HCT116 (cell line): ENCODE measurements around the gene TMEM234. TPM values are rescaled to one million over a fixed set of nuclear protein-coding genes. Genes with fewer than 3 reads are reported as not detected.
A peak's percentile ranks its signal among the peaks of the same experiment; 100 is the strongest.

Experiments
- ATAC-seq: fragments of 200-7000 bp; cut with Tn5 transposase; 2 replicates; pipeline ENCODE4 v1.9.1; 2020; ENCODE audit warnings: mild to moderate bottlenecking, moderate library complexity
- BruUV-seq: library from RNA; stranded (reverse); fragments of 400-500 nt; replicated peaks from 2 replicates; lab custom pipeline; 2021; lab: Mats Ljungman, UMichigan
- CTCF ChIA-PET: fragments of 300-600 bp; sonication (Branson Sonifier 250); formaldehyde crosslinking; loops from one replicate; lab custom pipeline; 2021; ENCODE audit warnings: antibody characterized with exemption; lab: Charles Lee
- POLR2A ChIA-PET: fragments of 300-600, 350-600 bp; sonication (Branson Sonifier 250); formaldehyde crosslinking; loops from one replicate; lab custom pipeline; 2021; ENCODE audit warnings: antibody characterized with exemption; lab: Charles Lee
- RAD21 ChIA-PET, 2 experiments: fragments of 300-600 bp; sonication (Branson Sonifier 250); formaldehyde crosslinking; loops; one replicate each; lab custom pipeline; 2023; ENCODE audit warnings: low total read pairs in 2 of 2; ENCODE audit not compliant: uncharacterized antibody in 2 of 2, unreplicated experiment in 2 of 2, low non-redundant PET in 1 of 2; lab: Charles Lee
- DNase-seq: peaks from one replicate; pipeline ENCODE4 v3.0.0-alpha.2; 2010; ENCODE audit warnings: low read depth, low spot score
- H2AFZ ChIP-seq: fragments of 200-600 bp; shearing (Covaris generic), sonication (generic); 2 replicates; pipeline ENCODE4 v1.6.1; 2017; ENCODE audit warnings: low read depth, mixed run types, mixed read lengths, antibody characterized with exemption, low read length; ENCODE audit not compliant: poor library complexity, severe bottlenecking
- H3K27ac ChIP-seq: 2 replicates; pipeline ENCODE4 v1.5.1; 2012; ENCODE audit warnings: low read depth, low read length
- H3K27me3 ChIP-seq: fragments of 200-600 bp; sonication (generic); 2 replicates; pipeline ENCODE4 v1.6.1; 2016; ENCODE audit warnings: mixed run types, low read length, mixed read lengths; ENCODE audit not compliant: insufficient read depth
- H3K36me3 ChIP-seq, 2 experiments: fragments of 200-500 bp in 1 of 2; fragments of 200-600 bp in 1 of 2; sonication (Bioruptor generic) in 1 of 2; sonication (generic) in 1 of 2; 2 replicates each; pipeline versions ENCODE4 v1.5.1 to v1.6.1; 2014 to 2016; ENCODE audit warnings: low read length in 2 of 2, inconsistent platforms in 1 of 2, mixed read lengths in 1 of 2, mixed run types in 1 of 2; ENCODE audit not compliant: insufficient read depth in 2 of 2, control insufficient read depth in 1 of 2
- H3K4me1 ChIP-seq, 2 experiments: fragments of 200-600 bp in 1 of 2; sonication (generic) in 1 of 2; 2 replicates each; pipeline versions ENCODE4 v1.5.1 to v1.6.1; 2012 to 2017; ENCODE audit warnings: low read length in 2 of 2, inconsistent platforms in 1 of 2, mild to moderate bottlenecking in 1 of 2, mixed read lengths in 1 of 2, mixed run types in 1 of 2, moderate library complexity in 1 of 2; ENCODE audit not compliant: insufficient read depth in 2 of 2, control insufficient read depth in 1 of 2
- H3K4me2 ChIP-seq: fragments of 200-600 bp; sonication (generic); 2 replicates; pipeline ENCODE4 v1.6.1; 2017; ENCODE audit warnings: mixed run types, low read length, mixed read lengths
- H3K4me3 ChIP-seq, 2 experiments: fragments of 200-600 bp in 1 of 2; sonication (generic) in 1 of 2; replicated peaks in 1 of 2; 2 replicates each; pipeline ENCODE4 v1.5.1; 2011 to 2016; ENCODE audit warnings: low read length in 2 of 2, control low read depth in 1 of 2, low read depth in 1 of 2, mild to moderate bottlenecking in 1 of 2, mixed read lengths in 1 of 2, mixed run types in 1 of 2
- H3K79me2 ChIP-seq: fragments of 200-600 bp; sonication (generic); 2 replicates; pipeline ENCODE4 v1.6.1; 2017; ENCODE audit warnings: mild to moderate bottlenecking, mixed run types, low read length, moderate library complexity, mixed read lengths; ENCODE audit not compliant: insufficient read depth
- H3K9ac ChIP-seq: fragments of 200-600 bp; sonication (generic); 2 replicates; pipeline ENCODE4 v1.6.1; 2016; ENCODE audit warnings: low read length, mixed read lengths
- H3K9me2 ChIP-seq: fragments of 200-600 bp; sonication (generic), shearing (Covaris generic); 2 replicates; pipeline ENCODE4 v1.6.1; 2017; ENCODE audit warnings: mixed run types, mild to moderate bottlenecking, moderate library complexity; ENCODE audit not compliant: insufficient read depth
- H3K9me3 ChIP-seq, 2 experiments: fragments of 200-500 bp in 1 of 2; fragments of 200-600 bp in 1 of 2; sonication (Bioruptor generic) in 1 of 2; sonication (generic) in 1 of 2; 2 replicates each; pipeline ENCODE4 v1.6.1; 2014 to 2017; ENCODE audit warnings: low read length in 2 of 2, mixed read lengths in 2 of 2, inconsistent platforms in 1 of 2, low read depth in 1 of 2, mild to moderate bottlenecking in 1 of 2, mixed run types in 1 of 2, moderate library complexity in 1 of 2; ENCODE audit not compliant: control insufficient read depth in 1 of 2, insufficient read depth in 1 of 2
- H4K20me1 ChIP-seq: fragments of 200-600 bp; sonication (generic), shearing (Covaris generic); 2 replicates; pipeline ENCODE4 v1.6.1; 2017; ENCODE audit warnings: mixed run types, mild to moderate bottlenecking, moderate library complexity; ENCODE audit not compliant: insufficient read depth
- CBX3 ChIP-seq: IDR thresholded peaks from 2 replicates; pipeline ENCODE4 v1.6.1; 2012; ENCODE audit warnings: low read depth
- CEBPB ChIP-seq: IDR thresholded peaks from 2 replicates; pipeline ENCODE4 v1.6.1; 2012; ENCODE audit warnings: low read depth
- EGR1 ChIP-seq: IDR thresholded peaks from 2 replicates; pipeline ENCODE4 v1.6.1; 2012; ENCODE audit warnings: low read depth
- EZH2phosphoT487 ChIP-seq: fragments of 200-600 bp; IDR thresholded peaks from 2 replicates; pipeline ENCODE4 v1.6.1; 2018; ENCODE audit warnings: antibody characterized with exemption, borderline replicate concordance
- FOSL1 ChIP-seq: IDR thresholded peaks from 2 replicates; pipeline ENCODE4 v1.6.1; 2012; ENCODE audit warnings: low read depth
- POLR2AphosphoS5 ChIP-seq: IDR thresholded peaks from 2 replicates; pipeline ENCODE4 v1.6.1; 2011; ENCODE audit warnings: mild to moderate bottlenecking, low read depth, low read length, moderate library complexity
- SP1 ChIP-seq: IDR thresholded peaks from 2 replicates; pipeline ENCODE4 v1.6.1; 2012; ENCODE audit warnings: low read depth
- YY1 ChIP-seq: IDR thresholded peaks from 2 replicates; pipeline ENCODE4 v1.6.1; 2011; ENCODE audit warnings: low read length, low read depth, moderate library complexity, mild to moderate bottlenecking; ENCODE audit not compliant: insufficient replicate concordance; ENCODE audit errors: extremely low read depth
- ZFX ChIP-seq: fragments of 450-650 bp; IDR thresholded peaks from 2 replicates; pipeline ENCODE4 v1.6.1; 2017
- intact Hi-C: fragments of 100-400 bp; cut with micrococcal nuclease; formaldehyde crosslinking; loops from 2 replicates; pipeline ENCODE4 v1.10.0; 2022
- total RNA-seq: library from RNA; stranded (reverse); gene quantifications from one replicate; pipeline ENCODE4 v1.2.1, GENCODE V29; 2021; ENCODE audit not compliant: unreplicated experiment
- TF ChIP-seq, protein P1 (sequence below): IDR thresholded peaks from 2 replicates; pipeline ENCODE4 v1.6.1; 2012
- TF ChIP-seq, protein P2 (sequence below): IDR thresholded peaks from 2 replicates; pipeline ENCODE4 v1.6.1; 2011; ENCODE audit warnings: mild to moderate bottlenecking, low read length, moderate library complexity; ENCODE audit not compliant: insufficient replicate concordance; ENCODE audit errors: extremely low read depth
- TF ChIP-seq, protein P3 (sequence below): IDR thresholded peaks from 2 replicates; pipeline ENCODE4 v1.6.1; 2012; ENCODE audit warnings: low read depth

Gene TMEM234
- total RNA-seq, 1 experiment from 2014 or later = 12.3 TPM

DNA sequence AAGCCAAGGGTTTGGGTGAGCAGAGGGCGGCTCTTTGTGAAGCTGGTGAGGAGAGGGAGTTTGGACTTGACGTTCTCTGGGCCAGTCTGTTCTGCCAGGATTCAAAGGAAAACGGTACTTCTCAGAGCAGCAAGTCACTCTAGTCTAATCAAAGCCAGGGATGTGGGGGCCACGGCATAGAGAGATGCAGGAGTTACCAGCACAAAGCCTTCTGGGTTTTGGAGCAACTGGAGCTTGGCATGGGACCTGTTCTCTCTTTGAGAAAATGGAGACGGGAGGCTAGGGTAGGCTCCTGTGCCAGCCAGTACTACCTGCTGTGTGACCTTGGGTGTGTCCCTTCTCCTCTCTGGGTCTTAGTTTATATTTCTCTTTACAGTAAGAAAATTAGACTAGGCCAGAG is 40.6 kb downstream of the TMEM234 start:
- Histone ChIP-seq H3K79me2 (peaks cover 61% of the 10 kb centered on the region), H3K4me1 (peaks cover 15 to 32% of the 10 kb centered on the region in 2 experiments), H3K9me3 (no peaks in the 10 kb centered on the region), H3K27ac (peak overlapping the region; percentile 69), H2AFZ (no peak overlapping the region)
- TF ChIP-seq CBX3 = no peak
- no peak for TF ChIP-seq SP1
- TF ChIP-seq CEBPB = no peak
- TF ChIP-seq, all 23 proteins: peak for 0
- intact Hi-C loops = no loop called here
- Histone ChIP-seq H3K9me2 (no peaks in the 10 kb centered on the region), H3K27me3 (no peaks in the 10 kb centered on the region), H3K4me2 (peak overlapping the region; percentile 95), H3K9ac (peak overlapping the region; percentile 15; the same call in 1 of the 2 replicates), H3K4me3 (no peak overlapping the region), H4K20me1 (peaks cover 14% of the 10 kb centered on the region; the same call in 1 of the 2 replicates), H3K36me3 (peaks cover 31 to 45% of the 10 kb centered on the region in 2 experiments)
- BruUV-seq = no TSS peak
- no peak for ATAC-seq
- CTCF ChIA-PET = no interaction called here
- POLR2A ChIA-PET = no interaction called here
- RAD21 ChIA-PET = no interaction called here
- DNase-seq = no peak

DNA sequence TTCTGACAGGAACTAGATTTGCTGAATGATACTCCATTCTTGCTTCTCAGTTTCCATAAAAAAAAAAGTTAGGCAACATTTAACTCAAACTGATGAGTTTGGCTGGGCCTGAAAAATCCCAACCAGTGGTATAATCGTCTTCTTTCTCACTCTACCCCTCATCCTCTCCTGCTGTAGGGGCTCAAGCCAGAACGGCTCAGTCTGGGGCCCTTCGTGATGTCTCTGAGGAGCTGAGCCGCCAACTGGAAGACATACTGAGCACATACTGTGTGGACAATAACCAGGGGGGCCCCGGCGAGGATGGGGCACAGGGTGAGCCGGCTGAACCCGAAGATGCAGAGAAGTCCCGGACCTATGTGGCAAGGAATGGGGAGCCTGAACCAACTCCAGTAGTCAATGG is 41.1 kb downstream of the TMEM234 start:
- POLR2A ChIA-PET = no interaction called here
- peak overlapping the region; percentile 69 for H3K27ac ChIP-seq
- no peak overlapping the region for H2AFZ ChIP-seq
- DNase-seq (no peak), ATAC-seq (no peak)
- no peaks in the 10 kb centered on the region for H3K9me3 ChIP-seq
- intact Hi-C loops = no loop called here
- H3K9me2 ChIP-seq = no peaks in the 10 kb centered on the region
- peak overlapping the region; percentile 95 for H3K9ac ChIP-seq
- H3K27me3 ChIP-seq = no peaks in the 10 kb centered on the region
- H3K4me2 ChIP-seq = peak overlapping the region; percentile 95
- H3K79me2 ChIP-seq = peaks cover 56% of the 10 kb centered on the region
- RAD21 ChIA-PET = no interaction called here
- peak overlapping the region; percentile 85 to 86 for H3K4me3 ChIP-seq
- peaks cover 26 to 40% of the 10 kb centered on the region in 2 experiments for H3K36me3 ChIP-seq
- TF ChIP-seq, protein P1, sequence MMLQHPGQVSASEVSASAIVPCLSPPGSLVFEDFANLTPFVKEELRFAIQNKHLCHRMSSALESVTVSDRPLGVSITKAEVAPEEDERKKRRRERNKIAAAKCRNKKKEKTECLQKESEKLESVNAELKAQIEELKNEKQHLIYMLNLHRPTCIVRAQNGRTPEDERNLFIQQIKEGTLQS = no peak
- TF ChIP-seq EZH2phosphoT487 = no peak
- no peak for TF ChIP-seq ZFX
- no peak for TF ChIP-seq CBX3
- TF ChIP-seq, protein P2, sequence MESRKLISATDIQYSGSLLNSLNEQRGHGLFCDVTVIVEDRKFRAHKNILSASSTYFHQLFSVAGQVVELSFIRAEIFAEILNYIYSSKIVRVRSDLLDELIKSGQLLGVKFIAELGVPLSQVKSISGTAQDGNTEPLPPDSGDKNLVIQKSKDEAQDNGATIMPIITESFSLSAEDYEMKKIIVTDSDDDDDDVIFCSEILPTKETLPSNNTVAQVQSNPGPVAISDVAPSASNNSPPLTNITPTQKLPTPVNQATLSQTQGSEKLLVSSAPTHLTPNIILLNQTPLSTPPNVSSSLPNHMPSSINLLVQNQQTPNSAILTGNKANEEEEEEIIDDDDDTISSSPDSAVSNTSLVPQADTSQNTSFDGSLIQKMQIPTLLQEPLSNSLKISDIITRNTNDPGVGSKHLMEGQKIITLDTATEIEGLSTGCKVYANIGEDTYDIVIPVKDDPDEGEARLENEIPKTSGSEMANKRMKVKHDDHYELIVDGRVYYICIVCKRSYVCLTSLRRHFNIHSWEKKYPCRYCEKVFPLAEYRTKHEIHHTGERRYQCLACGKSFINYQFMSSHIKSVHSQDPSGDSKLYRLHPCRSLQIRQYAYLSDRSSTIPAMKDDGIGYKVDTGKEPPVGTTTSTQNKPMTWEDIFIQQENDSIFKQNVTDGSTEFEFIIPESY = no peak
- no peak for TF ChIP-seq YY1
- TF ChIP-seq, protein P3, sequence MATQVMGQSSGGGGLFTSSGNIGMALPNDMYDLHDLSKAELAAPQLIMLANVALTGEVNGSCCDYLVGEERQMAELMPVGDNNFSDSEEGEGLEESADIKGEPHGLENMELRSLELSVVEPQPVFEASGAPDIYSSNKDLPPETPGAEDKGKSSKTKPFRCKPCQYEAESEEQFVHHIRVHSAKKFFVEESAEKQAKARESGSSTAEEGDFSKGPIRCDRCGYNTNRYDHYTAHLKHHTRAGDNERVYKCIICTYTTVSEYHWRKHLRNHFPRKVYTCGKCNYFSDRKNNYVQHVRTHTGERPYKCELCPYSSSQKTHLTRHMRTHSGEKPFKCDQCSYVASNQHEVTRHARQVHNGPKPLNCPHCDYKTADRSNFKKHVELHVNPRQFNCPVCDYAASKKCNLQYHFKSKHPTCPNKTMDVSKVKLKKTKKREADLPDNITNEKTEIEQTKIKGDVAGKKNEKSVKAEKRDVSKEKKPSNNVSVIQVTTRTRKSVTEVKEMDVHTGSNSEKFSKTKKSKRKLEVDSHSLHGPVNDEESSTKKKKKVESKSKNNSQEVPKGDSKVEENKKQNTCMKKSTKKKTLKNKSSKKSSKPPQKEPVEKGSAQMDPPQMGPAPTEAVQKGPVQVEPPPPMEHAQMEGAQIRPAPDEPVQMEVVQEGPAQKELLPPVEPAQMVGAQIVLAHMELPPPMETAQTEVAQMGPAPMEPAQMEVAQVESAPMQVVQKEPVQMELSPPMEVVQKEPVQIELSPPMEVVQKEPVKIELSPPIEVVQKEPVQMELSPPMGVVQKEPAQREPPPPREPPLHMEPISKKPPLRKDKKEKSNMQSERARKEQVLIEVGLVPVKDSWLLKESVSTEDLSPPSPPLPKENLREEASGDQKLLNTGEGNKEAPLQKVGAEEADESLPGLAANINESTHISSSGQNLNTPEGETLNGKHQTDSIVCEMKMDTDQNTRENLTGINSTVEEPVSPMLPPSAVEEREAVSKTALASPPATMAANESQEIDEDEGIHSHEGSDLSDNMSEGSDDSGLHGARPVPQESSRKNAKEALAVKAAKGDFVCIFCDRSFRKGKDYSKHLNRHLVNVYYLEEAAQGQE = no peak
- TF ChIP-seq POLR2AphosphoS5 = no peak
- no peak for TF ChIP-seq FOSL1
- TF ChIP-seq EGR1 = no peak
- BruUV-seq = TSS peak; percentile 67
- peaks cover 9% of the 10 kb centered on the region; the same call in 1 of the 2 replicates for H4K20me1 ChIP-seq
- CTCF ChIA-PET = no interaction called here
- H3K4me1 ChIP-seq = peaks cover 15 to 32% of the 10 kb centered on the region in 2 experiments
